GM18526 (cell line): ENCODE results near the gene CARD8.

Source experiments
- POLR2A ChIP-seq: IDR thresholded peaks from 3 replicates; pipeline ENCODE4 v1.6.1; 2011; ENCODE audit not compliant: insufficient read length; ENCODE audit errors: extremely low read depth

CARD8 gene

DNA sequence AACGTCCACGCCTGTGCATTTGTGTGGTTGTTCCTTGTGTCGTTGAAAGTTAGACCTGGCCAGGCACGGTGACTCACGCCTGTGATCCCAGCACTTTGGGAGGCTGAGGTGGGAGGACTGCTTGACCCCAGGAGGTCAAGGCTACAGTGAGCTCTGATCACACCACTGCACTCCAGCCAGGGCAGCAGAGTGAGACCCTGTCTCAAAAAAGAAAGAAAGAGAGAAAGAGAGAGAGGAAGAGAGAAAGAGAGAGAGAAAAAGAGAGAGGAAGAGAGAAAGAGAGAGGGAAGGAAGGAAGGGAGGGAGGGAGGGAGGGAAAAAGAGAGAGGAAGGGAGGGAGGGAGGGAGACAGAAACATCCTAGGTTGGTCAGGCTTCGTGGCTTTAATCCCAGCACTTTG, 19.2 kb upstream of the CARD8 start:
- TF ChIP-seq POLR2A: no peak

DNA sequence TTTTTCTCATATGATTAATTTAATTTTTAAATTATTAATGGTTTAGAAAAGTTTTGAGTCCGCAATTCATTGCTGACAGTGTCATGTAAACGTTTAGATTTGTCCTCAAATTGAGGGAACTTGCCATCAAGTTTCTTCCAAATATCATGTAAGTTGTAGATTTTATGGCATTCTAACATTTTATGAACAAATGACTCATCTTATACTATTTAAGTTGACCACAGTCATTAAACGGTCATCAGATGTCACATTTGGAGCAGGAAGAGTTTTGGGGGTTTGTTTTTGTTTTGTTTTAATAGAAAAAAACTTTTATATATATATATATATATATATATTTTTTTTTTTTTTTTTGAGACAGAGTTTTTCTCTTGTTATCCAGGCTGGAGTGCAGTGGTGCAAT, 18.5 kb upstream of the CARD8 start:
- TF ChIP-seq POLR2A: no peak

- peak; percentile 33 for TF ChIP-seq POLR2A
These were observed 15.9 kb upstream of the CARD8 start for GRCh38 chr19:48271531-48272151.

DNA sequence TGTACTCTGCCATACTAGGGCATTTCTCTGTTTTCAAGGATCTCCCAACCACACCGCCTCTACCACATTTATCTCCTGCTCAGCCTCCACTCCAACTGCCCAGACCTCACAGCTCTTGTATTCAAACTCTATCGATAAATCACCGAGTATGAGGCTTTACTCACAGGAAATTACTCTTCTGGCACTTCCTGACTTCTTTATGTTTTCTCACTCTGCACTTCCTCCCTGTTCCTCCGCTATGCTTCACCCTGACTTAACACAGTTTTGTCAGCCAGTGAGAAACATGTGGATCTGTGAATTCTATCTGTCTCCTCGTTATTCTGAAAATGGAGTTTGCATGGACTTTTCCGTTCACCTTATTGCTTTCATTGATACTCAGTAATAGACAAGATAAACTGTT, 2.6 kb upstream of the CARD8 start:
- no peak for TF ChIP-seq POLR2A

DNA sequence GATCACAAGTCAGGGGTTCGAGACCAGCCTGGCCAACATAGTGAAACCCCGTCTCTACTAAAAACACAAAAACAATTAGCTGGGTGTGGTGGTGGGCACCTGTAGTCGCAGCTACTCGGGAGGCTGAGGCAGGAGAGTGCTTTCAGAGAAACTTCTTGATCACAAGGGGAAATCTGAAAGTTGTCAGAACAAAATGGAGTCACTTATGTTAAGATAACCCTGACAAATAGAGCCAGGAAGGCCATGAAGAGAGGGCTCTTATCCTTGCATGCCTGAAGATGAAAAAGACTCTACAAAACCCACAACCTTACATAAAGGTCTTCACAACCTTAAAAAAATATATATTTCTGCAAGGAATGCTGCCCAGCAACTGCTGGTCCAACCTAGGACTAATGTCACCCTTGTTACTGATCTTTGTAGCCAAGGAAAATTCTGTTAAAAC, 1.2 kb downstream of the CARD8 start:
- TF ChIP-seq POLR2A: no peak

- TF ChIP-seq POLR2A: no peak
These were observed 1.7 kb downstream of the CARD8 start for GRCh38 chr19:48253999-48254398.

DNA sequence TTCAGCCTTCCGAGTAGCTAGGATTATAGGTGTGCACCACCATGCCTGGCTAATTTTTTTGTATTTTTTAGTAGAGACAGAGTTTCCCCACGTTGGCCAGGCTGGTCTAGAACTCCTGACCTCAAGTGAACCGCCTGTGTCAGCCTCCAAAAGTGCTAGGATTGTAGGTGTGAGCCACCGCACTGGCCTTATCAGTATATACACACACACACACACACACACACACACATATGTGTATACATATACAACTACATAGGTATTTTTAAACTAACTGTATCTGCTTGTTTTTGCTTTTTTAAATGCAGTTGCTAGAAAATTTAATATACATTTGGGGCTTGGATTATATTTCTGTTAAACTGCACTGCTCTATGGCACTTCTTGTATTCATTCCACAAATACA, 3.1 kb downstream of the CARD8 start:
- TF ChIP-seq POLR2A: no peak

DNA sequence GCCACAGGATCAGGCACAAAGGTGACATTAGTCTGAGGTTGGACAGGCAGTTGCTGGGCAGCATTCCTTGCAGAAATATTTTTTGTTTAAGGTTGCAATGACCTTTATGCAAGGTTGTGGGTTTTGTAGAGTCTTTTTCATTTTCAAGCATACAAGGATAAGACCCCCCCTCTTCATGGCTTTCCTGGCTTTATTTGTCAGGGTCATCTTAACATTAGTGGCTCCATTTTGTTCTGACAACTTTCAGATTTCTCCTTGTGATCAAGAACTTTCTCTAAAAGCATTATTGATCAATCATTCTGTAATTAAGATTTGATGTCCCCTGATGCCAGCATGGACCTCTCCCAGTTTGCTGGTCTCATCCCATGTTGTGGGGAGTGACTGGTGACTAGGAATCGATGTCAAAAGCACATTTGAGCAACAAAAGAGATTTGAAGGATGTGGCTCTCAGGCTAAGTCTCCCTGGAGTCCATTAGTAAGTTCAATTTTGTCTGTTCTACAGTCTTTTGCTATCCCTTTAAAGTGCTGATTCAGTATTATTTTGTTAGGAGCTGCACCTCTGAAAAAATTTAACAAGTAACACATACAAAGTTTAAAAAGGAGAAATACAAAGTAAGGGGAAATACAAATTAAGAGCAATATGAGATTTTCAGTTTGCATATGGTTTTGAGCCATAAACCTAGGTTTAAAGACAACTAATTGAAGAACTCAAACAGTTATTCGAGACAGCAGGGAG, 5.3 kb downstream of the CARD8 start:
- TF ChIP-seq POLR2A: no peak

GRCh38 chr19:48249502-48250014, 6.2 kb downstream of the CARD8 start:
- TF ChIP-seq POLR2A: peak; percentile 64

- TF ChIP-seq POLR2A: no peak
These were observed 7.5 kb downstream of the CARD8 start for GRCh38 chr19:48248081-48248833.

DNA sequence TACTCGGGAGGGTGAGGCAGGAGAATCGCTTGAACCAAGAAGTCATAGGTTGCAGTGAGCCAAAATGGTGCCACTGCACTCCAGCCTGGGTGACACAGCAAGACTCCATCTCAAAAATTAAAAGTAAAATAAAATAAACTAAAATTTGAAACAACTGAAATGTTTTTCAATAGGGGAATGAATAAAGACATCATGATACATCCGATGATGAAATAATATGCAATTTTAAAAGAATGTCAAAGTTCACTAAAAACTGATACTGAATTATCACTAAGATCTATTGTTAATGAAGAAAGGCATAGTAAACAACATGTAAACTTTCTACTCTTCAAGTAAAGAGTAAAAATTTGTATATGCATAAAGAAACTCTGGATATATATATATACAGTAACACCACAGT, 8.5 kb downstream of the CARD8 start:
- TF ChIP-seq POLR2A: no peak

- TF ChIP-seq POLR2A: no peak
These were observed 9.6 kb downstream of the CARD8 start for GRCh38 chr19:48246101-48246500.

DNA sequence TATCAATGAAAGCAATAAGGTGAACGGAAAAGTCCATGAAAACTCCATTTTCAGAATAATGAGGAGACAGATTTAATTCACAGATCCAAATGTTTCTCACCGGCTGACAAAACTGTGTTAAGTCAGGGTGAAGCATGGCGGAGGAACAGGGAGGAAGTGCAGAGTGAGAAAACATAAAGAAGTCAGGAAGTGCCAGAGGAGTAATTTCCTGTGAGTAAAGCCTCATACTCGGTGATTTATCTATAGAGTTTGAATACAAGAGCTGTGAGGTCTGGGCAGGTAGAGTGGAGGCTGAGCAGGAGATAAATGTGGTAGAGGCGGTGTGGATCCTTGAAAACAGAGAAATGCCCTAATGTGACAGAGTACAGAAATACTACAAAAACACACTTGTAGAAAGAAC, 11.4 kb downstream of the CARD8 start:
- no peak for TF ChIP-seq POLR2A

- no peak for TF ChIP-seq POLR2A
These were observed 16.1 kb downstream of the CARD8 start for GRCh38 chr19:48239582-48240141.

DNA sequence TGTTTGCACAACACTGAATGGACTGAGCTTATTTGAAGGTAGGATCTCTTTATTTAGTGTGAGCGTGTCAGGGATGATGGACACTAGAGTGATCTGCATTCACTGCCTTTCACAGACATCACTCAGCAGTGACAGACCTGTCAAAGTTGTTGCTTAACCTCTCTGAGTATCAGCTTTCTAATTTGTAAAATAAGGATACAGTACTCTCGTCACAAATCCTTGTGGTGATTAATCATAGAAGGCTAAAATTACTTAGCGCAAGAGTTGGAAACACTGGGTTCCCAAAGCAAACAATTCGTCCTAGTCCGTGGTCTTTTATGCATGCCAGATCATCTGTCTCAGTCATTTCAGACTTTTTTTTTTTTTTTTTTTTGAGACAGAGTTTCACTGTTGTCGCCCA, 16.6 kb downstream of the CARD8 start:
- TF ChIP-seq POLR2A: no peak

DNA sequence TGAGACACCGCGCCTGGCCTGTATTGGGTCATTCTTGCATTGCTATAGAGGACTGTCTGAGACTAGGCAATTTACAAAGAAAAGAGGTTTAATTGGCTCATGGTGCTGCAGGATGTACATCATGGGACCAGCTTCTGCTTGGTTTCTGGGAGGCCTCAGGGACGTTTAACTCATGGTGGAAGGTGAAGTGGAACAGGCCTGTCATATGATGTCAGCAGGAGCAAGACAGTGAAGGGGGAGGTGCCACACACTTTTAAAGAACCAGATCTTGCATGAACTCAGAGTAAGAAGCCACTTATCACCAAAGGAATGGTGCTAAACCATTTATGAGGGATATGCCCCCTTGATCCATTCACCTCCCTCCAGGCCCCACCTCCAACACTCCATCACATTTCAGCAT, 18.7 kb downstream of the CARD8 start:
- no peak for TF ChIP-seq POLR2A
